Activated CD8-positive, alpha-beta memory T cell treated with anti-CD3 and anti-CD28 coated beads, Interleukin-2, amount 50 U/mL, for 1 hour (primary cell): ENCODE results near the gene SGTB.
A peak's percentile ranks its signal among the peaks of the same experiment; 100 is the strongest.

Source experiments
- DNase-seq: peaks from one replicate; pipeline ENCODE4 v3.0.0-alpha.2; 2020; ENCODE audit errors: extremely low read depth

SGTB gene, protein sequence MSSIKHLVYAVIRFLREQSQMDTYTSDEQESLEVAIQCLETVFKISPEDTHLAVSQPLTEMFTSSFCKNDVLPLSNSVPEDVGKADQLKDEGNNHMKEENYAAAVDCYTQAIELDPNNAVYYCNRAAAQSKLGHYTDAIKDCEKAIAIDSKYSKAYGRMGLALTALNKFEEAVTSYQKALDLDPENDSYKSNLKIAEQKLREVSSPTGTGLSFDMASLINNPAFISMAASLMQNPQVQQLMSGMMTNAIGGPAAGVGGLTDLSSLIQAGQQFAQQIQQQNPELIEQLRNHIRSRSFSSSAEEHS

GRCh38 chr5:65721720-65722574, at the start of gene SGTB, which contains the start of gene NLN:
Gene SGTB (minus strand): TSS chr5:65722109. CDS start chr5:65720807, 1,302 bp downstream.
Gene NLN (plus strand): TSS chr5:65722205. CDS start chr5:65722374, 169 bp downstream.
- DNase-seq, result peak; percentile 24

- DNase-seq, result no peak
Measured at GRCh38 chr5:65771266-65771665, 49.4 kb upstream of the SGTB start.

- DNase-seq, result no peak
Measured at GRCh38 chr5:65769539-65769938, 47.6 kb upstream of the SGTB start.

DNA sequence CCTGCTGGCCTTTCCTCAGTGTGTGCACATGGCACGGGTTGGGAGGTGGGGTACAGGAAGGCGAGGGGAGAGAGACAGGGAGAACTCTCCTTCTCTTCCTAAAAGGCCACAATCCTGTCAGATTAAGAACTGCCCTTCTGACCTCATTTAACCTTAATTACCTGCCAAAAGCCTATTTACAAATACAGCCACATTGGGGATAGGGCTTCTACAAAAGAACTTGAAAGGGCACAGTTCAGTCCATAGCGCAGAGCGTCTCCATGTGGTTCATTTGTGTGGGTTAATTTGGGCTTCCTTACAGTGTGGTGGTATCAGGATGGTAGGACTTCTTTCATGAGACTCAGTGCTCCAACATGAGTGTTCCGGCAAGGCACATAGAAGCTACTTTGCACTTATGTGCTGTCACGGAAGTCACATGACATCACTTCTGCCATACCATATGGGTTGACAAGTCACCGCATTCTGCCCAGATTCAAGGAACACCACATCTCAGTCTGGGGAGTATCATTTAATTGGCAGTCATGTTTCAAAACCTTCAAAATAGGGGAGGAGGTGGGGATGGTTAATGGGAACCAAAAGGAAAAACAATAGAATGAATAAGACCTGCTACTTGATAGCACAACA, 46.9 kb upstream of the SGTB start:
- no peak for DNase-seq

DNA sequence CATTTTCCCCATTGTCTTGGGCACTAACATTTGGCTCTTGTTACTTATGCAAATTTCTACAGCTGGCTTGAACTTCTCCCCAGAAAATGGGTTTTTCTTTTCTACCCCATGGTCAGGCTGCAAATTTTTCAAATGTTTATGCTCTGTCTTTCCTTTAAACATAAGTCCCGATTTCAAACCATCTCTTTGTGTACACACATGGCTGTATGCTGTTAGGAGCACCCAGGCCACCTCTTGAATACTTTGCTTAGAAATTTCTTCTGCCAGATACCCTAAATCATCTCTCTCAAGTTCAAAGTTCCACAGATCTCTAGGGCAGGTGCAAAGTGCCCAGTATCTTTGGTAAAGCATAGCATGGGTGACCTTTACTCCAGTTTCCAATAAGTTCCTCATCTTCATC, 45.7 kb upstream of the SGTB start:
- DNase-seq, result no peak

- no peak for DNase-seq
Measured at GRCh38 chr5:65766781-65767180, 44.9 kb upstream of the SGTB start.

- no peak for DNase-seq
Measured at GRCh38 chr5:65766175-65766574, 44.3 kb upstream of the SGTB start.

DNA sequence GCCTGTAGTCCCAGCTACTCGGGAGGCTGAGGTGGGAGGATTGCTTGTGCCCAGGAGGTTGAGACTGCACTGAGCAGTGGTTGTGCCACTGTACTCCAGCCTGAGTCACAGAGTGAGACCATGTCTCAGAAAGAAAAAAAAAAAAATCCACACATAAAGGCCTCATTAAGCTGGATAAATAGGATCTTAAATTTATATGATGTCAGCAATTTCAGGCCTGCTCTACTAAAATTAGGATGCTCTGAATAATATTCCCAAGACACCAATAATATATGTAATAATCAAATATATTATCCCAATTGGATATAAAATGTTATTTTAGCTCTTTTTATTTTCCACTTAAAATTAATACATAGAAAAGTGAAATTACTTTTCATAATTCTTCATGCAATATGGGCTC, 43.7 kb upstream of the SGTB start:
- DNase-seq, result no peak

DNA sequence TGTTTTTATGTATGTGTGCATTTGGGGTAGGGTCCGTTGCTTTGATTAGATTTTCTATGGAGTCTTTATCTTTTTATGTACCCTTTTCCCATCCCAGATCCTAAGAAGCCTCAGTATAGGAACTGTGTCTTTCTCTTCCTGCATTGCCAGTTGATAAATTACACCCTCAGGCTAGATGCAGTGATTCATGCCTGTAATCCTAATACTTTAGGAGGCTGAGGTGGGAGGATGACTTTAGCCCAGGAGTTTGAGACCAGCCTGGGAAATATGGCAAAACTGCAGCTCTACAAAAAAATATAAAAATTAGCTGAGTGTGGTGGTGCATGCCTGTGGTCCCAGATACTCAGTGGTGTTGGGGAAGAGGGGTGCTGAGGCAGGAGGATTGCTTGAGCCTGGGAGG, 40.3 kb upstream of the SGTB start:
- no peak for DNase-seq

GRCh38 chr5:65760504-65761275, 38.8 kb upstream of the SGTB start:
- DNase-seq, result peak; percentile 19

- no peak for DNase-seq
Measured at GRCh38 chr5:65758546-65759144, 36.7 kb upstream of the SGTB start.

- no peak for DNase-seq
Measured at GRCh38 chr5:65753189-65753588, 31.3 kb upstream of the SGTB start.

- no peak for DNase-seq
Measured at GRCh38 chr5:65750938-65751337, 29.0 kb upstream of the SGTB start.

DNA sequence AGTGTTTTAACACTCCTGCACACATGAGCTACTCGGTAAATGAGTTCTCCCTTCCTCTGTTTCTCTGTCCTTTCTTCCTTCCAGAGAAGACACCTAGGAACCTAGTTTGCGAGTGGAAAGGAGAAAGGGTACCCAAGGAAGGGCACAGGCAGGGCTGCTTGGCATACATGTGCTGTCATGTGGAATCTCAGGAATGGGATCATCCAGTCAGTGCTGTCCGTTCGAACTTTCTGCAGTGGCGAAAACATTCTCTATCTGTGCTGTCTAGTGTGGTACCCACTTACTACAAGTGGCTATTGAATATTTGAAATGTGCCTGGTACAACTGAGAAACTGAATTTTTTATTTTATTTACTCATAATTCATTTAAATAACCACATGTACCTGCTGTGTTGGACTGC, 28.0 kb upstream of the SGTB start:
- no peak for DNase-seq

- no peak for DNase-seq
Measured at GRCh38 chr5:65749221-65749844, 27.4 kb upstream of the SGTB start.

- DNase-seq, result no peak
Measured at GRCh38 chr5:65742565-65743231, 20.8 kb upstream of the SGTB start.

- no peak for DNase-seq
Measured at GRCh38 chr5:65739162-65739561, 17.3 kb upstream of the SGTB start.

- DNase-seq, result no peak
Measured at GRCh38 chr5:65738305-65738704, 16.4 kb upstream of the SGTB start.

DNA sequence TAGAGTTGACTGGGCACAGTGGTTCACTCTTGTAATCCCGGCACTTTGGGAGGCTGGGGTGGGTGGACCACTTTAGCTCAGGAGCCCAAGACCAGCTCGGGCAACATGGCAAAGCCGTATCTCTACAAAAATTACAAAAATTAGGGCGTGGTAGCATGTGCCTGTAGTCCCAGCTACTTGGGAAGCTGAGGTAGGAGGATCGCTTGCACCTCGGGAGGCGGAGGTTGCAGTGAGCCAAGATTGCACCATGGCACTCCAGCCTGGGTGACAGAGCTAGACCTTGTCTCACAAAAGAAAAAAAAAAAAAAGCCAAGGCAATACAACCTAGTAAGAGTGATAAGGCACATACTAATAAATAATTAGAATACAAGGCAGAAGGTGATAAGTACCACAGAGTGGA, 15.9 kb upstream of the SGTB start:
- DNase-seq, result no peak

DNA sequence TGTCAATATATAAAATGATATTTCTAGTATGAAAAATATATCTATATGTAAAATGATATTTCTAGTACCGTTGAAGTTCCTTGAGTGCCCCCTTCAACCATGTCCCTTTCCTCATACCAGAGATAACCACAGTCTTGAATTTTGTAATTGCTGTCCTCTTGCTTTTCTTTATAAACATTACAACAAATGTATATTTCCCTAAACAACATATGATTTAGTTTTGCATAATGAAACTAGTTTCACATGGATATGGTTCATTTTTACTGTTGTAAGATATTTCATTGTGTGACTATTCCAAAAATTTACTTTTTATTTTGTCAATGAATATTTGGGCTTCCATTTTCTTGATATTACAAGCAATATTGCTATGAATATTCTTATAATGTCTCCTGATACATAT, 14.1 kb upstream of the SGTB start:
- DNase-seq, result no peak
